GM23338 (cell line): ENCODE measurements around the gene UBAP2. TPM values are rescaled to one million over a fixed set of nuclear protein-coding genes. Genes with fewer than 3 reads are reported as not detected.

ENCODE experiments used
- ATAC-seq: fragments of 200-7000 bp; cut with Tn5 transposase; 3 replicates; pipeline ENCODE4 v1.9.1; 2020
- DNase-seq: peaks from one replicate; pipeline ENCODE4 v3.0.0-alpha.2; 2015; ENCODE audit warnings: low spot score
- H2AFZ ChIP-seq: fragments of 200-600 bp; sonication (generic); 2 replicates; pipeline ENCODE4 v1.8.0; 2016; ENCODE audit warnings: antibody characterized with exemption, mild to moderate bottlenecking, moderate library complexity
- H3F3A ChIP-seq: fragments of 200-600 bp; sonication (generic); replicated peaks from 2 replicates; pipeline ENCODE4 v1.8.0; 2017; ENCODE audit warnings: antibody characterized with exemption, mixed run types, low read depth
- H3K27ac ChIP-seq: fragments of 200-600 bp; sonication (generic); 2 replicates; pipeline ENCODE4 v1.6.1; 2016; ENCODE audit warnings: low read depth
- H3K27me3 ChIP-seq: fragments of 200-600 bp; sonication (generic); 2 replicates; pipeline ENCODE4 v1.8.0; 2016; ENCODE audit warnings: mild to moderate bottlenecking, mixed run types, moderate library complexity; ENCODE audit not compliant: insufficient read depth
- H3K36me3 ChIP-seq: fragments of 200-600 bp; sonication (generic); 2 replicates; pipeline ENCODE4 v1.8.0; 2016; ENCODE audit warnings: mild to moderate bottlenecking; ENCODE audit not compliant: insufficient read depth
- H3K4me1 ChIP-seq: fragments of 200-600 bp; sonication (generic); 2 replicates; pipeline ENCODE4 v1.8.0; 2016; ENCODE audit warnings: mild to moderate bottlenecking, moderate library complexity; ENCODE audit not compliant: insufficient read depth
- H3K4me2 ChIP-seq: fragments of 200-600 bp; sonication (generic); 2 replicates; pipeline ENCODE4 v1.7.1; 2017; ENCODE audit warnings: mixed run types
- H3K4me3 ChIP-seq: fragments of 200-600 bp; sonication (generic); 2 replicates; pipeline ENCODE4 v1.6.1; 2016; ENCODE audit warnings: mixed run types
- H3K79me2 ChIP-seq: fragments of 200-600 bp; sonication (generic); replicated peaks from 2 replicates; pipeline ENCODE4 v1.8.0; 2017; ENCODE audit warnings: mild to moderate bottlenecking; ENCODE audit not compliant: insufficient read depth
- H3K9me2 ChIP-seq: fragments of 200-600 bp; sonication (generic); 2 replicates; pipeline ENCODE4 v1.8.0; 2017; ENCODE audit not compliant: insufficient read depth
- H4K20me1 ChIP-seq: fragments of 200-600 bp; sonication (generic); replicated peaks from 2 replicates; pipeline ENCODE4 v1.8.0; 2017; ENCODE audit warnings: mild to moderate bottlenecking; ENCODE audit not compliant: insufficient read depth
- H3K27ac Mint-ChIP-seq: 2 replicates; pipeline ENCODE4 v1.8.0; 2020; ENCODE audit warnings: inconsistent platforms, mild to moderate bottlenecking, moderate library complexity, mixed read lengths
- H3K27me3 Mint-ChIP-seq: 3 replicates; pipeline ENCODE4 v1.8.0; 2022; ENCODE audit warnings: low read depth, mild to moderate bottlenecking, moderate library complexity, mixed read lengths, inconsistent platforms; ENCODE audit not compliant: insufficient read depth, poor library complexity
- H3K36me3 Mint-ChIP-seq: 3 replicates; pipeline ENCODE4 v1.8.0; 2021; ENCODE audit warnings: low read depth, mild to moderate bottlenecking, inconsistent platforms, moderate library complexity, mixed read lengths
- H3K4me1 Mint-ChIP-seq: 3 replicates; pipeline ENCODE4 v1.8.0; 2020; ENCODE audit warnings: mild to moderate bottlenecking, inconsistent platforms, mixed read lengths
- H3K4me3 Mint-ChIP-seq: 3 replicates; pipeline ENCODE4 v1.8.0; 2021; ENCODE audit warnings: moderate library complexity, mild to moderate bottlenecking, inconsistent platforms, mixed read lengths
- H3K9me3 Mint-ChIP-seq: 3 replicates; pipeline ENCODE4 v1.8.0; 2020; ENCODE audit warnings: moderate library complexity, mild to moderate bottlenecking, inconsistent platforms, mixed read lengths
- CREB1 ChIP-seq: fragments of 250-450 bp; sonication (Bioruptor Pico); IDR thresholded peaks from 2 replicates; pipeline ENCODE4 v1.5.0; 2020; ENCODE audit warnings: low read depth, mild to moderate bottlenecking, moderate library complexity
- EZH2 ChIP-seq: fragments of 200-600 bp; sonication (generic); IDR thresholded peaks from one replicate; pipeline ENCODE4 v1.8.0; 2017; ENCODE audit warnings: antibody characterized with exemption, mild to moderate bottlenecking, low read depth; ENCODE audit not compliant: unreplicated experiment
- EZH2phosphoT487 ChIP-seq: fragments of 200-600 bp; sonication (generic); IDR thresholded peaks from one replicate; pipeline ENCODE4 v1.8.1; 2018; ENCODE audit warnings: antibody characterized with exemption; ENCODE audit not compliant: unreplicated experiment
- JUNB ChIP-seq: IDR thresholded peaks from one replicate; pipeline ENCODE4 v1.6.1; 2016; ENCODE audit warnings: antibody characterized with exemption; ENCODE audit not compliant: unreplicated experiment
- NANOG ChIP-seq: IDR thresholded peaks from 2 replicates; pipeline ENCODE4 v1.6.1; 2016; ENCODE audit warnings: antibody characterized with exemption, borderline replicate concordance
- POLR2AphosphoS5 ChIP-seq: IDR thresholded peaks from 2 replicates; pipeline ENCODE4 v1.6.1; 2016; ENCODE audit warnings: antibody characterized with exemption, low read depth
- STAT1 ChIP-seq: IDR thresholded peaks from one replicate; pipeline ENCODE4 v1.6.1; 2016; ENCODE audit warnings: antibody characterized with exemption; ENCODE audit not compliant: unreplicated experiment
- ZNF114 ChIP-seq: fragments of 250-450 bp; sonication (Bioruptor Pico); IDR thresholded peaks from 2 replicates; pipeline ENCODE4 v1.5.0; 2020; ENCODE audit warnings: mild to moderate bottlenecking, moderate library complexity
- ZNF331 ChIP-seq: fragments of 250-450 bp; sonication (Bioruptor Pico); IDR thresholded peaks from 2 replicates; pipeline ENCODE4 v1.5.0; 2020; ENCODE audit warnings: low read depth, mild to moderate bottlenecking, moderate library complexity
- polyA plus RNA-seq: library from polyadenylated mRNA; unstranded; fragments of >200 nt; fragmentation: Nextera tagmentation; extraction: Ambion mirVana; gene quantifications from 2 replicates; pipeline ENCODE4 v1.2.1, GENCODE V29; 2016
- total RNA-seq: library from RNA; depleted of rRNA; stranded (reverse); fragments of >200 nt; shearing (Covaris generic); gene quantifications from 2 replicates; pipeline ENCODE4 v1.2.3, GENCODE V29; 2014
- TF ChIP-seq, protein P1 (sequence below): IDR thresholded peaks from one replicate; pipeline ENCODE4 v1.6.1; 2018; ENCODE audit warnings: antibody characterized with exemption; ENCODE audit not compliant: unreplicated experiment
- TF ChIP-seq, protein P2 (sequence below): fragments of 250-450 bp; sonication (Bioruptor Pico); IDR thresholded peaks from 2 replicates; pipeline ENCODE4 v1.5.0; 2020; ENCODE audit warnings: mild to moderate bottlenecking, moderate library complexity
- TF ChIP-seq, protein P3 (sequence below), 2 experiments: fragments of 200-600 bp in 1 of 2; sonication (generic) in 1 of 2; conservative IDR thresholded peaks; 2 replicates each; pipeline versions ENCODE4 v1.5.1 to v1.6.1; 2016 to 2017; ENCODE audit warnings: antibody characterized with exemption in 2 of 2, low read depth in 2 of 2, mild to moderate bottlenecking in 2 of 2, moderate library complexity in 1 of 2
- TF ChIP-seq, protein P4 (sequence below): IDR thresholded peaks from 2 replicates; pipeline ENCODE4 v1.6.1; 2016; ENCODE audit warnings: antibody characterized with exemption

UBAP2 gene
- total and polyA plus RNA-seq, 2 experiments from 2014 or later: 47.4 to 56.4 TPM

DNA sequence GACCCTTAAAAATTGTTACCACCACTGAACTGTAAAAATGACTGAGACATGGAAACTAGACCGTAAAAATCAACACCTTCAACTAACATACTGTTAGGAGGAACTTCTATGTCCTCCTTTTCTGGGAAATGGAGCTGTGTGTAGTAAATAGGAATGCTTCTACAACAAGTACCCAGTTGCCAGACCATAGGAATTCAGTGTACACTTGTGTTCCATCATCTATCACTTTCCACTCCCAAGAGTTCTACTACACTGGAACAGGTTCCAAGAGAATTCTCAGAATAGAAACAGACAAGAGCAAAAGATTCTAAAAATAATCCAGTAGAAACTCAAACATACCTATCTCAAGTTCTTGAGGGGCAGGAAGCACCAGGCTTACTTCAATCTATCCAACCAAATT is 23.6 kb downstream of the UBAP2 start:
- no peak overlapping the region for H3K4me3 Mint-ChIP-seq
- H2AFZ ChIP-seq: no peak overlapping the region
- no peaks in the 10 kb centered on the region for H3K4me1 Mint-ChIP-seq
- no peak overlapping the region for H3K4me3 ChIP-seq
- no peaks in the 10 kb centered on the region for H3K27me3 ChIP-seq
- 0 out of 2 replicates have a peak, but pooled peaks cover 4% of the 10 kb centered on the region for H3F3A ChIP-seq
- H3K27ac ChIP-seq: no peak overlapping the region
- no peaks in the 10 kb centered on the region for H3K9me2 ChIP-seq
- H3K4me1 ChIP-seq: no peaks in the 10 kb centered on the region
- peaks cover 75% of the 10 kb centered on the region for H4K20me1 ChIP-seq
- ATAC-seq (no peak), DNase-seq (no peak)
- H3K36me3 ChIP-seq: peaks cover 4% of the 10 kb centered on the region; the same call in 1 of the 2 replicates
- no peaks in the 10 kb centered on the region for H3K9me3 Mint-ChIP-seq
- H3K27ac Mint-ChIP-seq: no peak overlapping the region
- peaks cover 11% of the 10 kb centered on the region; the same call in 2 of the 3 replicates for H3K36me3 Mint-ChIP-seq
- no peak overlapping the region for H3K4me2 ChIP-seq
- TF ChIP-seq, protein P1, sequence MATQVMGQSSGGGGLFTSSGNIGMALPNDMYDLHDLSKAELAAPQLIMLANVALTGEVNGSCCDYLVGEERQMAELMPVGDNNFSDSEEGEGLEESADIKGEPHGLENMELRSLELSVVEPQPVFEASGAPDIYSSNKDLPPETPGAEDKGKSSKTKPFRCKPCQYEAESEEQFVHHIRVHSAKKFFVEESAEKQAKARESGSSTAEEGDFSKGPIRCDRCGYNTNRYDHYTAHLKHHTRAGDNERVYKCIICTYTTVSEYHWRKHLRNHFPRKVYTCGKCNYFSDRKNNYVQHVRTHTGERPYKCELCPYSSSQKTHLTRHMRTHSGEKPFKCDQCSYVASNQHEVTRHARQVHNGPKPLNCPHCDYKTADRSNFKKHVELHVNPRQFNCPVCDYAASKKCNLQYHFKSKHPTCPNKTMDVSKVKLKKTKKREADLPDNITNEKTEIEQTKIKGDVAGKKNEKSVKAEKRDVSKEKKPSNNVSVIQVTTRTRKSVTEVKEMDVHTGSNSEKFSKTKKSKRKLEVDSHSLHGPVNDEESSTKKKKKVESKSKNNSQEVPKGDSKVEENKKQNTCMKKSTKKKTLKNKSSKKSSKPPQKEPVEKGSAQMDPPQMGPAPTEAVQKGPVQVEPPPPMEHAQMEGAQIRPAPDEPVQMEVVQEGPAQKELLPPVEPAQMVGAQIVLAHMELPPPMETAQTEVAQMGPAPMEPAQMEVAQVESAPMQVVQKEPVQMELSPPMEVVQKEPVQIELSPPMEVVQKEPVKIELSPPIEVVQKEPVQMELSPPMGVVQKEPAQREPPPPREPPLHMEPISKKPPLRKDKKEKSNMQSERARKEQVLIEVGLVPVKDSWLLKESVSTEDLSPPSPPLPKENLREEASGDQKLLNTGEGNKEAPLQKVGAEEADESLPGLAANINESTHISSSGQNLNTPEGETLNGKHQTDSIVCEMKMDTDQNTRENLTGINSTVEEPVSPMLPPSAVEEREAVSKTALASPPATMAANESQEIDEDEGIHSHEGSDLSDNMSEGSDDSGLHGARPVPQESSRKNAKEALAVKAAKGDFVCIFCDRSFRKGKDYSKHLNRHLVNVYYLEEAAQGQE: no peak
- TF ChIP-seq, protein P2, sequence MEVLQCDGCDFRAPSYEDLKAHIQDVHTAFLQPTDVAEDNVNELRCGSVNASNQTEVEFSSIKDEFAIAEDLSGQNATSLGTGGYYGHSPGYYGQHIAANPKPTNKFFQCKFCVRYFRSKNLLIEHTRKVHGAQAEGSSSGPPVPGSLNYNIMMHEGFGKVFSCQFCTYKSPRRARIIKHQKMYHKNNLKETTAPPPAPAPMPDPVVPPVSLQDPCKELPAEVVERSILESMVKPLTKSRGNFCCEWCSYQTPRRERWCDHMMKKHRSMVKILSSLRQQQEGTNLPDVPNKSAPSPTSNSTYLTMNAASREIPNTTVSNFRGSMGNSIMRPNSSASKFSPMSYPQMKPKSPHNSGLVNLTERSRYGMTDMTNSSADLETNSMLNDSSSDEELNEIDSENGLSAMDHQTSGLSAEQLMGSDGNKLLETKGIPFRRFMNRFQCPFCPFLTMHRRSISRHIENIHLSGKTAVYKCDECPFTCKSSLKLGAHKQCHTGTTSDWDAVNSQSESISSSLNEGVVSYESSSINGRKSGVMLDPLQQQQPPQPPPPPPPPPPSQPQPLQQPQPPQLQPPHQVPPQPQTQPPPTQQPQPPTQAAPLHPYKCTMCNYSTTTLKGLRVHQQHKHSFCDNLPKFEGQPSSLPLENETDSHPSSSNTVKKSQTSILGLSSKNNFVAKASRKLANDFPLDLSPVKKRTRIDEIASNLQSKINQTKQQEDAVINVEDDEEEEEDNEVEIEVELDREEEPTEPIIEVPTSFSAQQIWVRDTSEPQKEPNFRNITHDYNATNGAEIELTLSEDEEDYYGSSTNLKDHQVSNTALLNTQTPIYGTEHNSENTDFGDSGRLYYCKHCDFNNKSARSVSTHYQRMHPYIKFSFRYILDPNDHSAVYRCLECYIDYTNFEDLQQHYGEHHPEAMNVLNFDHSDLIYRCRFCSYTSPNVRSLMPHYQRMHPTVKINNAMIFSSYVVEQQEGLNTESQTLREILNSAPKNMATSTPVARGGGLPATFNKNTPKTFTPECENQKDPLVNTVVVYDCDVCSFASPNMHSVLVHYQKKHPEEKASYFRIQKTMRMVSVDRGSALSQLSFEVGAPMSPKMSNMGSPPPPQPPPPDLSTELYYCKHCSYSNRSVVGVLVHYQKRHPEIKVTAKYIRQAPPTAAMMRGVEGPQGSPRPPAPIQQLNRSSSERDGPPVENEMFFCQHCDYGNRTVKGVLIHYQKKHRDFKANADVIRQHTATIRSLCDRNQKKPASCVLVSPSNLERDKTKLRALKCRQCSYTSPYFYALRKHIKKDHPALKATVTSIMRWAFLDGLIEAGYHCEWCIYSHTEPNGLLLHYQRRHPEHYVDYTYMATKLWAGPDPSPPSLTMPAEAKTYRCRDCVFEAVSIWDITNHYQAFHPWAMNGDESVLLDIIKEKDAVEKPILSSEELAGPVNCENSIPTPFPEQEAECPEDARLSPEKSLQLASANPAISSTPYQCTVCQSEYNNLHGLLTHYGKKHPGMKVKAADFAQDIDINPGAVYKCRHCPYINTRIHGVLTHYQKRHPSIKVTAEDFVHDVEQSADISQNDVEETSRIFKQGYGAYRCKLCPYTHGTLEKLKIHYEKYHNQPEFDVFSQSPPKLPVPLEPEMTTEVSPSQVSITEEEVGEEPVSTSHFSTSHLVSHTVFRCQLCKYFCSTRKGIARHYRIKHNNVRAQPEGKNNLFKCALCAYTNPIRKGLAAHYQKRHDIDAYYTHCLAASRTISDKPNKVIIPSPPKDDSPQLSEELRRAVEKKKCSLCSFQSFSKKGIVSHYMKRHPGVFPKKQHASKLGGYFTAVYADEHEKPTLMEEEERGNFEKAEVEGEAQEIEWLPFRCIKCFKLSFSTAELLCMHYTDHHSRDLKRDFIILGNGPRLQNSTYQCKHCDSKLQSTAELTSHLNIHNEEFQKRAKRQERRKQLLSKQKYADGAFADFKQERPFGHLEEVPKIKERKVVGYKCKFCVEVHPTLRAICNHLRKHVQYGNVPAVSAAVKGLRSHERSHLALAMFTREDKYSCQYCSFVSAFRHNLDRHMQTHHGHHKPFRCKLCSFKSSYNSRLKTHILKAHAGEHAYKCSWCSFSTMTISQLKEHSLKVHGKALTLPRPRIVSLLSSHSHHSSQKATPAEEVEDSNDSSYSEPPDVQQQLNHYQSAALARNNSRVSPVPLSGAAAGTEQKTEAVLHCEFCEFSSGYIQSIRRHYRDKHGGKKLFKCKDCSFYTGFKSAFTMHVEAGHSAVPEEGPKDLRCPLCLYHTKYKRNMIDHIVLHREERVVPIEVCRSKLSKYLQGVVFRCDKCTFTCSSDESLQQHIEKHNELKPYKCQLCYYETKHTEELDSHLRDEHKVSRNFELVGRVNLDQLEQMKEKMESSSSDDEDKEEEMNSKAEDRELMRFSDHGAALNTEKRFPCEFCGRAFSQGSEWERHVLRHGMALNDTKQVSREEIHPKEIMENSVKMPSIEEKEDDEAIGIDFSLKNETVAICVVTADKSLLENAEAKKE: no peak
- TF ChIP-seq CREB1 (CRISPR knock-in tag) (no peak), ZNF114 (no peak), ZNF331 (CRISPR knock-in tag) (no peak), EZH2phosphoT487 (no peak), POLR2AphosphoS5 (no peak), JUNB (no peak), EZH2 (no peak), NANOG (no peak), STAT1 (no peak)
- TF ChIP-seq, protein P3, sequence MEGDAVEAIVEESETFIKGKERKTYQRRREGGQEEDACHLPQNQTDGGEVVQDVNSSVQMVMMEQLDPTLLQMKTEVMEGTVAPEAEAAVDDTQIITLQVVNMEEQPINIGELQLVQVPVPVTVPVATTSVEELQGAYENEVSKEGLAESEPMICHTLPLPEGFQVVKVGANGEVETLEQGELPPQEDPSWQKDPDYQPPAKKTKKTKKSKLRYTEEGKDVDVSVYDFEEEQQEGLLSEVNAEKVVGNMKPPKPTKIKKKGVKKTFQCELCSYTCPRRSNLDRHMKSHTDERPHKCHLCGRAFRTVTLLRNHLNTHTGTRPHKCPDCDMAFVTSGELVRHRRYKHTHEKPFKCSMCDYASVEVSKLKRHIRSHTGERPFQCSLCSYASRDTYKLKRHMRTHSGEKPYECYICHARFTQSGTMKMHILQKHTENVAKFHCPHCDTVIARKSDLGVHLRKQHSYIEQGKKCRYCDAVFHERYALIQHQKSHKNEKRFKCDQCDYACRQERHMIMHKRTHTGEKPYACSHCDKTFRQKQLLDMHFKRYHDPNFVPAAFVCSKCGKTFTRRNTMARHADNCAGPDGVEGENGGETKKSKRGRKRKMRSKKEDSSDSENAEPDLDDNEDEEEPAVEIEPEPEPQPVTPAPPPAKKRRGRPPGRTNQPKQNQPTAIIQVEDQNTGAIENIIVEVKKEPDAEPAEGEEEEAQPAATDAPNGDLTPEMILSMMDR (conservative IDR thresholded peaks at IDR 0.05; ENCODE audit: low read depth in 2 of 2): no peak
- TF ChIP-seq, protein P4, sequence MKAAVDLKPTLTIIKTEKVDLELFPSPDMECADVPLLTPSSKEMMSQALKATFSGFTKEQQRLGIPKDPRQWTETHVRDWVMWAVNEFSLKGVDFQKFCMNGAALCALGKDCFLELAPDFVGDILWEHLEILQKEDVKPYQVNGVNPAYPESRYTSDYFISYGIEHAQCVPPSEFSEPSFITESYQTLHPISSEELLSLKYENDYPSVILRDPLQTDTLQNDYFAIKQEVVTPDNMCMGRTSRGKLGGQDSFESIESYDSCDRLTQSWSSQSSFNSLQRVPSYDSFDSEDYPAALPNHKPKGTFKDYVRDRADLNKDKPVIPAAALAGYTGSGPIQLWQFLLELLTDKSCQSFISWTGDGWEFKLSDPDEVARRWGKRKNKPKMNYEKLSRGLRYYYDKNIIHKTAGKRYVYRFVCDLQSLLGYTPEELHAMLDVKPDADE: no peak
- H3K27me3 Mint-ChIP-seq: peaks cover 2% of the 10 kb centered on the region
- peaks cover 100% of the 10 kb centered on the region for H3K79me2 ChIP-seq
